HG03354 (cell line): ENCODE results near the gene ANO1.

Source experiments
- ATAC-seq: cut with Tn5 transposase; IDR thresholded peaks from one replicate; pipeline ENCODE4 v1.9.1; 2021; ENCODE audit warnings: mild to moderate bottlenecking; ENCODE audit not compliant: unreplicated experiment, poor library complexity, severe bottlenecking

ANO1 gene

DNA sequence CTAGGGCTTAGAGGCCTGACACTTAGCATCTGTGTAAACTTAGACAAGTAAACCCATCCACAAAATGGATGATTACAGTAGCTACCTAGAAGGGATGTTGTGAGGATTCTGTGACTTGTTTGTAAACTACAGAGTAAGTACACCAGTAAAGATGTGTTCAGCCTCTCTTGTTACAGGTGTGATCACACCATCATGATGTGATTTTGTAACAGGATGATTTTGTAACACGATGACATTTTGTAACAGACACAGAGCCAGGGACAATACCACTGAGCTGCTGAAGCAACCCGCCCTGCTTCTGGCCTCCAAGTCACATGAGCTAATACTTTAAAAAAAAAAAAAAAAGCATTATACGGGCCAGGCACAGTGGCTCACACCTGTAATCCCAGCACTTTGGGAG, 142.0 kb downstream of the ANO1 start:
- no peak for ATAC-seq

DNA sequence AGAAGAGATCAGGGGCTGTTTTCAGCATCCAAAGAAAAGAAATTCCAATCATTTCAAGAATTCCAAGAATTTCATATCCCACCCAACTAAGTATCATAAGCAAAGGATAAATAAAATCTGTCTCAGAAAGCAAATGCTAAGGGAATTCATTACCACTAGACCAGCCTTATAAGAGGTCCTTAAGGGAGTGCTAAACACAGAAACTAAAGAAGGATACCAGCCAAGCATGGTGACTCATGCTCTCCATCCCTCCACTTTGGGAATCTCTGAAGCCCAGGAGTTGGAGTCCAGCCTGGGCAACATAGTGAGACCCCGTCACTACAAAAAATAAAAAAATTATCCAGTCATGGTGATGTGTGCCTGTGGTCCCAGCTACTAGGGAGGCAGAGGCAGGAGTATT, 142.8 kb downstream of the ANO1 start:
- no peak for ATAC-seq

DNA sequence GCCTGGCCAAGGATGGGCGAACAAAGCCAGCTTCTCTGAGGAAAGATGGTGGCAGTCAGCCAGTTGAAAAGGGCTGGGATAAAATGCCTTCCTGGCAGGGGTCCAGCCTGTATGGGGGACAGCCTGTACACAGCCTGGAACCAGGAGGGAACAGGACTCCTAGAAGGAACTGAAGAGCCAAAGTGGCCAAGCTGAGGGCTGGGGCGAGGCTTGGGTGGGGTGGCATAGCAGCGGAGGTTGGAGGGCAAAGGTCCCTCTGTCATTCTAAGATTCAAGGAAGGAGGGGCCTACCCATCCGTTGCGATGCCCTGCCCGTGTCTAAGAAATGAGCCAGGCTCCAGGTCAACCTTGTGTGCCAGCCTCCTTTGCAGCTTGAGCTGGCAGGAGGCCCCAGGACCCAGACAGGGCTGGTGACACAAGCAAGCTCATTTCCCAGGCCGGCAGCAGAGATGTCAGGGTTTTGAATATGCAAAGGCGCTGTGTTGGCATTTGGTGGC, 147.6 kb downstream of the ANO1 start:
- no peak for ATAC-seq

DNA sequence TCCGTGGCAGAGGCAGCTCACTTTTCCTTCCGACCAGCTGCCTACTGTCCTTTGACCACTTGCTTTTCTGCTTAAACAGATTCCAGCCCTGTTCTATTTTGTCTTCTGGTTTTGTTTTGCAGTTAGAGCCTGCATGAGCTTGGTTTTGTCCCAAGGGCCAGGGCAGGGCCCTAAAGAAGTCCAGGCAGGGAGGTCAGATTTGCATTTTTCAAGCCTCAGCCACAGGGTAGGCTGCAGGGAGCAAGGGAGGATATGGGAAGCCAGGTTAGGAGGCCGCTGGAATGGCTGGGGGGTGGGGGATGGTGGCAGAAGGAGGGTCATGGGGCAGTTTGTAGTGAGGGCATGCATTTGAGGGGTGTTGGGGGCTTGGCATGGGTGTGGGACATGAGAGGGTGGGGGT, 148.1 kb downstream of the ANO1 start:
- ATAC-seq: no peak

DNA sequence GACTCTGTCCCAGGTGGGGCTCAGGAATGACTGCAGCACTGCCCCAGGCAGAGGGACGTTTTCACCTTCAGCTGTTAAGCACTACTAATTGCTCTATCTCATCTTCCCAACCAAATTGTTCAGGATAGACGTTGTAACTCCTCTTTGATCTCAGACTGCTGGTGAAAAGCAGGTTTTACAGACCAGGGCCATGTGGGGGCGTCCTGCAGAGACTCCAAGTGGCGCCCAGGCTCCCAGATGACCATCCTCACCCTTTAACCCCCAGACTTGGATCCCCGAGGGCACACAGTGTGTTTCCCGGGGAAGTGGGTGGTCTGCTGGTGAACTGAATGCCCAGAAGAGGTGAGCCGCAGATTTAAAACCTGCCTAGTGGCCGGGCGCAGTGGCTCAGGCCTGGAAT, 148.8 kb downstream of the ANO1 start:
- ATAC-seq: no peak

DNA sequence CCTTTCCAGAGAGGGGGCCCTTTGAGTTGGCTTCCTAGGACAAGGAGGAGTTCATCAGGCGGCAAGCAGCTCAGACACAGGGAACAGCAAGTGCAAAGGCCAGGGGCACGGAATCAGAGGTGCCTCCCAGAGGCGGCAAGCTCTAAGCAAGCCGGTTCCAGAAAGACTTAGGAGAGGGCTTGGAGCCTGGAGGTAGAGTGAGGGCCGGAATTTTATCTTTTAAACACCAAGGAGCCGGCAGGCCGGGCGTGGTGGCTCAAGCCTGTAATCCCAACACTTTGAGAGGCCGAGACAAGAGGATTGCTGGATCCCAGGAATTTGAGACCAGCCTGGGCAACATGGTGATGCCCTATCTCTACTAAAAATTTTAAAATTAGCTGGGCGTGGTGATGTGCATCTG, 151.6 kb downstream of the ANO1 start:
- ATAC-seq: no peak

DNA sequence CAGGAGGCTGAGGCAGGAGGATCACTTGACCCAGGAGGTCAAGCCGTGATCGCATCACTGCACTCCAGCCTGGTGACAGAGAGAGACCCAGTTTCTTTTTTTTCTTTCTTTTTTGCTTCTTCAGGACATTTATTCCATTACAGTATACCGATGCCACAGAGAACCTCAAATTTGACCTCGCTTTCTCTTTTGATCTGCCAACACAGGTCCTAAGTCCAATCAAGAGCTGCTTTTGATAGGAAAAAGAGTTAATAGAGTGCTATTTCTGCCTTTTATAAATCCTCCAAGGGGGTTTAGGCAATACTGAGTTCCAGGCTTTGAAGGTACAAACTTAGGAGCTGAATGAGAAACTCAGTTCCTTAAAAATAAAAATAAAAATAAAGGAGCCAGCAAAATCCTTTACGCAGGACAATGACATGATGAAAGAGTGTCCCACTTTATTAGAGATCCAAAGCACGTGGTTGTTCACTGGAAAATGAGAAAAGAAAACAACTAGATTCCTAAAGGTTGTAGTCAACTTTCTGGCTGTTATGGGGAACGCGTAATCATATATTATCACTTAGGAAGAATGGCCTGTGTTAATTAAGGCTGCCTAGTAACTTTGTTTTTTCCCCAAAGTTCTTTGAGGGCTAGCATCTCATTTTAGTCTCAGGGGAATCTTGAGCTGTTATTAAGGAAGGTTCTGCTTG, 152.2 kb downstream of the ANO1 start:
- no peak for ATAC-seq

DNA sequence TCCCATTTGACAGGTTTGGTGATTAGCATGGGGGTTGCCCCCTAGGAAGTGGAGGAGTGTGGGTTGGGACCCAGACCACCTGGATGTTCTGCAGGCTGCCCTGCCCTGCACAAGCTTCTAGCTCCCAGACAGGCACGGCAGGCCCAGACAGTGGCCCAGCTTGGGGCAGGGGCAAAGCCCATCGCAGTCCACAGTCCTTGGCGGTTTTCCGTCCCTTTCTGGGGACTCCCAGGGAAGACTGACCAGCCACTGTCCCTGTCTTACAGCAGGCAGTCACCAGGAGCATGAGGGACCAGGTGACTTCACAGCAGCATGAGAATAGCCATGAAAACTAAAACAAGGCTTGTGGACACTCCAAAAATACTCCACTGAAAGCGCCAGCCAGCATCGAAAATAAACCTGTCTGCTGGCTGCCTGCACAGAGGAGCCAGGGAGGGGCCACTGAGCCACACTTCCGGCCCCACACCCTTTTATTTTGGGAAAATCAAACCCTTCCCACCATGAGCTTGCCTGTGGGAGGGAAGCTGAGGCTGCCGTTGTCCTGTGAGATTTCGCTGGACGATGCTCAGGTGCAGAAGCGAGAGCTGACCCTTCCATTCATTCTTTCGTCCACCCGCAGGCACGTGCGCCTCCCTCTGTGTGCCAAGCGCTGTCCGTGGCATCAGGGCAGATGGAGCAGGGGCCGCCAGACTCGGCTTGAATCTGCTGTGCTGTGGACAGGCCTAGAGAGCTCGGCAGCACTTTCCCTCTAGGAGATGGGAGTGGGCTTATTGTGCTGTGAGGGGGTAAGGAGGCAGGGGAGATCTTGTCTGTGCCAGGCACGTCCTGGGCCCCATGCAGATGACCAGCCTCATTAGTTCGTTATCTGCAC, 153.0 kb downstream of the ANO1 start:
- no peak for ATAC-seq

DNA sequence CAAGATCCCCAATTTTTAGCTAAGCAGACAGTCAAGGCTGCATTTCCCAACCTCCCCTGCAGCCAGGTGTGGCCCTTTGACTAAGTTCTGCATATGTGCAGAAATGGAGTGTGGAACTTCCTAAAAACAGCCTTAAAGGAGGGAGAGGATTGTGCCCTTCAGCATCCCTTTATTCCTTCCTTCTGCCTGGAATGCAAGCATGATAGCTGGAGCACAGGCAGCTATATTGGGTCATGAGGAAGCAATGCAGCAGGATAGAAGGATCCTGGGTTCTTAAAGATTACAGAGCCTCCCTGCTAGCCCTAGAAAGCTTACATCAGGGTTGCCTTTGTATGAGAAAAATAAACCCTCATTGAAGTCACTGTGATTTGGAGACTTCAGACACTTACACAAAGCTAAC, 154.9 kb downstream of the ANO1 start:
- no peak for ATAC-seq

DNA sequence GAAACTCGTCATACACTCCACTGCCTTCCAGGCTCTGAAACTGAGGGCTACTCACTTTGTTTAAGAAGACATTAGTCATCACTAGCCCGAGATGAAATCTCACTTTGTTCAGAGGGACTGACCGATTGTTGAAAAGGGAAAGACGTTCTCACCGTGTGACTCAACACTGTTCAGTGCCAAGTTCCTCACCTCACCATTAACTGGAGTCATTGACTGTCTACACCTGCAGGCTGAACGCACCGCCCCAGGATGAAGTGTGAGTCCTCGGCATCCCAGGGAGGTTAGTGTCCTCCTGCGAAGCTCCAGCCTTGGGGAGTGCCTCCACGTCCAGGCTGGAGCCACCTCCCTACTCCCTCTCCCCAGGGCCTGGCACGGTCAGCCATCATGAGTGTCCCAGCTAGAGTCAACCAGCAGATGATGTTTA, 155.4 kb downstream of the ANO1 start:
- ATAC-seq: no peak

DNA sequence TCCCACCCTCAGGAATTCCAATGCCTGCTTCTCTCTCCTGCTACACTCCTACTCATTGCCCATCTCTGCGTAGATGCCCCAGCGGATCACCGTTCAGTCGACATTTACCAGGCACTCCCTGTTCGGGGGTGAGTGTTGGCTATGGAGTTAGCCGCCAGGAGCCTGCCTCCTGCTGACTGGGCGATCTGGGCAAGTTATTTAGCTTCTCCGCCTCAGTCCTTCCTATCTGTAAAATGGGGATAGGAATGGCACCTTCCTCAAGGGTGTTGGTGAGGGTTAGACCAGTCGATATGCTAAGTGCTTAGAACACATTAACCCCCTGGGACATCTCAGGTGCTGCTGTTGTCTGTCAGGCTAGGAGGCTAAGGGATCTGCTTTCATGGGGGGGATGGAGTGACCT, 155.8 kb downstream of the ANO1 start:
- ATAC-seq: no peak
